Measurements from ENCODE around the gene NDUFB7.
"Not testable (repeated sequence)": the region's sequence is repeated elsewhere in the genome, so short reads cannot be mapped to it uniquely, and the experiment has no call there.

NDUFB7 gene

GRCh38 chr19:14570864-14571527 is 870 bp downstream of the NDUFB7 start:
- DNase-seq (ENCODE audit: low spot score) = no peak

- no peak for DNase-seq (ENCODE audit: low spot score)
Observed at GRCh38 chr19:14567079-14567478, 4.8 kb downstream of the NDUFB7 start.

GRCh38 chr19:14566712-14567077 is 5.2 kb downstream of the NDUFB7 start:
- no peak for DNase-seq (ENCODE audit: low spot score)

- DNase-seq (ENCODE audit: low spot score) = no peak
Observed at GRCh38 chr19:14565765-14566711, 5.8 kb downstream of the NDUFB7 start.

GRCh38 chr19:14565298-14565679 is 6.6 kb downstream of the NDUFB7 start:
- no peak for DNase-seq (ENCODE audit: low spot score)

GRCh38 chr19:14564652-14565297 is 7.1 kb downstream of the NDUFB7 start:
- DNase-seq (ENCODE audit: low spot score) = not testable (repeated sequence)

- DNase-seq (ENCODE audit: low spot score) = peak; percentile 53
Observed at GRCh38 chr19:14563989-14564651, 7.7 kb downstream of the NDUFB7 start.

GRCh38 chr19:14563590-14563926 is 8.3 kb downstream of the NDUFB7 start:
- no peak for DNase-seq (ENCODE audit: low spot score)

- DNase-seq (ENCODE audit: low spot score) = no peak
Observed at GRCh38 chr19:14562660-14563589, 8.9 kb downstream of the NDUFB7 start.

- no peak for DNase-seq (ENCODE audit: low spot score)
Observed at GRCh38 chr19:14561847-14562351, 10.0 kb downstream of the NDUFB7 start.

GRCh38 chr19:14561249-14561648 is 10.6 kb downstream of the NDUFB7 start:
- no peak for DNase-seq (ENCODE audit: low spot score)

GRCh38 chr19:14560776-14561108 is 11.1 kb downstream of the NDUFB7 start:
- DNase-seq (ENCODE audit: low spot score) = no peak

GRCh38 chr19:14559916-14560775 is 11.7 kb downstream of the NDUFB7 start:
- peak; percentile 55 for DNase-seq (ENCODE audit: low spot score)

- no peak for DNase-seq (ENCODE audit: low spot score)
Observed at GRCh38 chr19:14558370-14559066, 13.3 kb downstream of the NDUFB7 start.

GRCh38 chr19:14556662-14557188 is 15.1 kb downstream of the NDUFB7 start:
- DNase-seq (ENCODE audit: low spot score) = peak; percentile 86

- no peak for DNase-seq (ENCODE audit: low spot score)
Observed at GRCh38 chr19:14555918-14556661, 15.8 kb downstream of the NDUFB7 start.

GRCh38 chr19:14554382-14554812 is 17.5 kb downstream of the NDUFB7 start:
- DNase-seq (ENCODE audit: low spot score) = peak; percentile 95

GRCh38 chr19:14553939-14554243 is 18.0 kb downstream of the NDUFB7 start:
- no peak for DNase-seq (ENCODE audit: low spot score)

Measured in cerebellar cortex (tissue), 1 donor.